ENCODE data around the gene PLEK.

Gene PLEK

DNA sequence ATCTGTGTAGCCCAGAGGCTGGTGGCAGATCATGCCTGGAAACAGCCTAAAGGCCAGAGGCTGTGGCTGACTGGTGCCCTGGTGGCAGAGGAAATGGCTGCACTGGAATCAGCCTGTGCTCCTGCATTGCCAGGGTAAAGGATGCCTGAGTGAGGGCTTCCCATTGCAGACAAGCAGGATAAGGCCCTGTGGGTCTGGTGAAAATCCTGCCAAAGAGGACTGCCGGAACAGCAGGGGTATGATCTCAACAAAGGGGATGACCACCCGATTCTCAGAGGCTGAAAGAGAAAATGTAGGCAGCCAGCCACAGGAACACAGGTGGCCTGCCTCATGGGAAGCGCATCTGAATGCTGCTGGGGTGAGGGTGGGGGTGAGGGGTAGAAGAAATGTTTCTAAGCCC, 53.8 kb downstream of the PLEK start:
- no peak overlapping the region for H3K4me3 ChIP-seq
- DNase-seq: no peak
- no peaks in the 10 kb centered on the region for H3K36me3 ChIP-seq
- no peaks in the 10 kb centered on the region for H3K27me3 ChIP-seq
- intact Hi-C loops (cut with DNase I; ENCODE audit: low total_unique reads): no loop called here
- H3K9me3 ChIP-seq: no peaks in the 10 kb centered on the region
- no peaks in the 10 kb centered on the region for H3K4me1 ChIP-seq
- TF ChIP-seq, protein P1, sequence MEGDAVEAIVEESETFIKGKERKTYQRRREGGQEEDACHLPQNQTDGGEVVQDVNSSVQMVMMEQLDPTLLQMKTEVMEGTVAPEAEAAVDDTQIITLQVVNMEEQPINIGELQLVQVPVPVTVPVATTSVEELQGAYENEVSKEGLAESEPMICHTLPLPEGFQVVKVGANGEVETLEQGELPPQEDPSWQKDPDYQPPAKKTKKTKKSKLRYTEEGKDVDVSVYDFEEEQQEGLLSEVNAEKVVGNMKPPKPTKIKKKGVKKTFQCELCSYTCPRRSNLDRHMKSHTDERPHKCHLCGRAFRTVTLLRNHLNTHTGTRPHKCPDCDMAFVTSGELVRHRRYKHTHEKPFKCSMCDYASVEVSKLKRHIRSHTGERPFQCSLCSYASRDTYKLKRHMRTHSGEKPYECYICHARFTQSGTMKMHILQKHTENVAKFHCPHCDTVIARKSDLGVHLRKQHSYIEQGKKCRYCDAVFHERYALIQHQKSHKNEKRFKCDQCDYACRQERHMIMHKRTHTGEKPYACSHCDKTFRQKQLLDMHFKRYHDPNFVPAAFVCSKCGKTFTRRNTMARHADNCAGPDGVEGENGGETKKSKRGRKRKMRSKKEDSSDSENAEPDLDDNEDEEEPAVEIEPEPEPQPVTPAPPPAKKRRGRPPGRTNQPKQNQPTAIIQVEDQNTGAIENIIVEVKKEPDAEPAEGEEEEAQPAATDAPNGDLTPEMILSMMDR (IDR thresholded peaks at IDR 0.05): no peak
- H3K27ac ChIP-seq: no peak overlapping the region

DNA sequence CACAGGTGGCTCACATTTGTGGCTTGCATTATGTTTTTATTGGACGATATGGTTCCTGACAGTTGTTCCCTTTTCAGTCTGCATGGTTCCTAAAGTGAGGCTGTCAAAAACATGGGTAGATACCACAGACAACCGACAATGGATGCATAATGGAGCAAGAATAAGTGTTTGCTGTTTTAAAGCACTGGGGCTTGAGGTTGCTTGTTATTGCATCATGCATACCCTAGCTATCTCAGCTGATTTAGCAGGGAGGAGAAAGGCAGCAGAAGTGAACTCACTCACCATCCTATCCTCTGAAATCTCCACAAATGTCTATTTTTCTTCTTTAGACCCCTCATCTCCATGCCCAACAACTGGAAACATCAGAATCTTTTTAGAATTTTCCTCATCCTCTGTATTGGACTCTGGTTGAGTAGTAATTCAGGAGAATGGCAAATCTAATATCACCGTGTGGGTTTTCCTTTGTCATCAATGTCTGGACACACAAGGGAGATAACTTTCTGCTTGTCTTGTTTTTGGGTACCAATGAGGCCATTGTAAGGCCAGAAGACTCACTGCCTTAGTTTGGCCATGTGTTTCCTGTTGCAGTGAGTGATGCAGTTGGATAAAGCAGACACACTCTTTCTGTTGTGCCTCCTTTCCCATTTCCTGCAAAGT, 55.3 kb downstream of the PLEK start:
- Histone ChIP-seq H3K27me3 (no peaks in the 10 kb centered on the region), H3K36me3 (no peaks in the 10 kb centered on the region), H3K9me3 (no peaks in the 10 kb centered on the region), H3K4me1 (no peaks in the 10 kb centered on the region), H3K4me3 (no peak overlapping the region), H3K27ac (no peak overlapping the region)
- TF ChIP-seq, protein P1 (IDR thresholded peaks at IDR 0.05): no peak
- DNase-seq: no peak
- intact Hi-C loops (cut with DNase I; ENCODE audit: low total_unique reads): no loop called here

DNA sequence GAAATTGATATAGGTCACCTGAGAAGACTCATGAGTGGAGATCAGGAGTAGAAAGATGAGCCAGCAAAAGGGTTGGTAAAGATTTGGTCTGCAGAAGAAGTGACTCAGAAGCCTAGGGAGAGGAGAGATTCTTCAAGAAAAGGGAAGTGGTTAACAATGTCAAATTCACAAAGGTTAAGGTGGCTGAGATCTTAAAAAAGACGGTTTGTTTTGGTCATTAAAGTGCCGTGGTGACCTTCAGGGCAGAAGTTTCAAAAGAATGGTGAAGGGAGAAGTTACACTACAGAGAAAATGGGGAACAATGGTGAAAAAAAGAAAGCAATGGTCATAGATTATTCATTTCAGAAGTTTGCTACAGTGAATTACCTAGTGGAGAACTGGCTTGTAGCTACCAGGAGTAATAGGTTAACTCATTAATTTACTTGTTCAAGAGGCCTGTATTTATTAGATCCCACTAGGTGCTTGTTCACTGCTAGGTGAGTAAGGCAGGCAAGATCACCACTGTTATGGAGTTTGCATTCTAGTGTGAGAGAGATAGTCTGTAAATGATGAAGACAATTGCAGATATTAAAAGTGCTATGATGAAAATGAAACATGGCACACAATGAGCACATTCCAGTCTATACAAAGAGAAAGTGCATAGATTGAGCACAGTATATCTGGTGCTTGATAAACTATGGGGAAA, 59.0 kb downstream of the PLEK start:
- no peak overlapping the region for H3K27ac ChIP-seq
- intact Hi-C loops (cut with DNase I; ENCODE audit: low total_unique reads): no loop called here
- no peaks in the 10 kb centered on the region for H3K9me3 ChIP-seq
- H3K36me3 ChIP-seq: no peaks in the 10 kb centered on the region
- H3K4me3 ChIP-seq: no peak overlapping the region
- DNase-seq: no peak
- no peaks in the 10 kb centered on the region for H3K27me3 ChIP-seq
- TF ChIP-seq, protein P1 (IDR thresholded peaks at IDR 0.05): no peak
- peaks cover 0 to 9% (median 0%) of the 10 kb centered on the region in 4 donors for H3K4me1 ChIP-seq

DNA sequence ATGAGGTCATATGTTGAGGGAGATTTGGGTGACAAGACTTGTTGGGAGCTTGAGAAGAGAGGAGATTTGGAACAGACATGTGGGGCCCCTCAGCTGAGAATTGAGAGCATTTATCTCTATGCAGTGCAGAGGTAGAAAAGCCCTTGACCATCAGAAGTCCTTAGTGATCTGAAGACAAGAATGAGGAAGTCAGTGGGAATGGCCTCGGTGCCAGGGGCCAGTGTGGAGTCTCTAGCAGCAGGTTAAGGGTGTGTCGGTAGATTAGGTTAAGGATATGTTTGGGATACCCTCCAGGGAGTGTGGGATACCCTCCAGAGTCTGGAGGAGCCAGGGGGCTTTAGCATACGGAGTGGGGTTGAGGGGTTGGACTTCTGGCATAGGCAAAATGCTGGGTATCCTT, 60.4 kb downstream of the PLEK start:
- Histone ChIP-seq H3K27me3 (no peaks in the 10 kb centered on the region), H3K4me3 (no peak overlapping the region), H3K4me1 (peaks cover 0 to 9% (median 0%) of the 10 kb centered on the region in 4 donors), H3K36me3 (no peaks in the 10 kb centered on the region), H3K9me3 (no peaks in the 10 kb centered on the region), H3K27ac (no peak overlapping the region)
- TF ChIP-seq, protein P1 (IDR thresholded peaks at IDR 0.05): no peak
- intact Hi-C loops (cut with DNase I; ENCODE audit: low total_unique reads): no loop called here
- no peak for DNase-seq

DNA sequence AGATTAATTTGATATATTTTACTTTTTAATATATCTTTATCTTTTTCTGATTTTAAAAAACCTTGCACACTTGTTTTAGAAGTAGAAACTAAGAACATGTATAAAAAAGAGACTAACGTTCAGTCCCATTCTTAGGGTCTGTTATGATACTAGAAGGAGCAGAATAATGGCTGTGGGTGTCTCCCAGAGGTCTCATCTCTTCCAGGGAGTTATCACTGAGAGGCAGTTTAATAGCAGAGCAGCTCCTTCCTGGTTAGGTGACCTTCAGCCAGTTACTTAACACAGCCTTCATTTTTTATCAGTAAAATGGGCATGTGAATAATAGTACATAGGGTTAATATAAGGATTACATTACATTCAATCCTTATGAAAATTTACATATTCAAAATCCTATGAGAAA, 61.4 kb downstream of the PLEK start:
- no peaks in the 10 kb centered on the region for H3K36me3 ChIP-seq
- no peak for DNase-seq
- H3K4me1 ChIP-seq: peaks cover 0 to 14% (median 0%) of the 10 kb centered on the region in 4 donors
- TF ChIP-seq, protein P1 (IDR thresholded peaks at IDR 0.05): no peak
- no peaks in the 10 kb centered on the region for H3K27me3 ChIP-seq
- H3K9me3 ChIP-seq: no peaks in the 10 kb centered on the region
- H3K27ac ChIP-seq: no peak overlapping the region
- intact Hi-C loops (cut with DNase I; ENCODE audit: low total_unique reads): no loop called here
- H3K4me3 ChIP-seq: no peak overlapping the region
